OCI-LY7 (cell line): Measurements from ENCODE around the gene AFG1L.

Source experiments
- CTCF ChIP-seq: fragments of 200-600 bp; sonication (generic); conservative IDR thresholded peaks from 2 replicates; pipeline ENCODE4 v1.5.1; 2014; ENCODE audit warnings: mild to moderate bottlenecking, antibody characterized with exemption, low read length, moderate library complexity, mixed read lengths
- EZH2phosphoT487 ChIP-seq: fragments of 200-600 bp; sonication (generic); IDR thresholded peaks from 2 replicates; pipeline ENCODE4 v1.6.1; 2018; ENCODE audit warnings: low read depth, borderline replicate concordance, mild to moderate bottlenecking, mixed run types, antibody characterized with exemption, low read length, moderate library complexity, mixed read lengths

GRCh38 chr6:108501559-108501958 is 206.7 kb downstream of the AFG1L start:
- TF ChIP-seq CTCF (no peak), EZH2phosphoT487 (no peak)
